K562 (cell line): ENCODE measurements around the gene FARSA. TPM values are rescaled to one million over a fixed set of nuclear protein-coding genes. Genes with fewer than 3 reads are reported as not detected.
A peak's percentile ranks its signal among the peaks of the same experiment; 100 is the strongest.

Experiments
- BCL6 ChIP-seq: fragments of 250-450 bp; sonication (Bioruptor Pico); IDR thresholded peaks from 2 replicates; pipeline ENCODE4 v1.4.0; 2020
- BHLHE40 ChIP-seq: IDR thresholded peaks from 2 replicates; pipeline ENCODE4 v1.6.1; 2011; ENCODE audit warnings: low read length, improper control_type of control experiment
- BRD4 ChIP-seq: fragments of 200-600 bp; sonication (generic); IDR thresholded peaks from 2 replicates; pipeline ENCODE4 v1.6.1; 2017; ENCODE audit warnings: inconsistent platforms
- CBX5 ChIP-seq: IDR thresholded peaks from 2 replicates; pipeline ENCODE4 v1.6.1; 2014; ENCODE audit warnings: low read depth, borderline replicate concordance
- E2F4 ChIP-seq: sonication (generic); formaldehyde crosslinking; IDR thresholded peaks from 2 replicates; pipeline ENCODE4 v1.8.0; 2022; ENCODE audit warnings: mild to moderate bottlenecking, low read depth, missing genetic modification reagents
- ETV1 ChIP-seq: fragments of 450-650 bp; conservative IDR thresholded peaks from 2 replicates; pipeline ENCODE4 v1.6.1; 2016; ENCODE audit warnings: missing genetic modification characterization, control low read depth, low read depth, missing compliant biosample characterization
- HDAC1 ChIP-seq, 2 experiments: fragments of 450-650 bp; IDR thresholded peaks; 2 replicates each; pipeline ENCODE4 v1.6.1; 2016 to 2017; ENCODE audit warnings: inconsistent platforms in 1 of 2, mild to moderate bottlenecking in 1 of 2, moderate library complexity in 1 of 2
- IRF2 ChIP-seq: sonication (generic); formaldehyde crosslinking; IDR thresholded peaks from 2 replicates; pipeline ENCODE4 v1.8.1; 2022; ENCODE audit warnings: mild to moderate bottlenecking, missing genetic modification reagents
- JUN ChIP-seq, 2 experiments: sonication (generic) in 1 of 2; formaldehyde crosslinking in 1 of 2; IDR thresholded peaks; 2 replicates each; pipeline versions ENCODE4 v1.6.1 to v1.8.0; 2012 to 2022; ENCODE audit warnings: borderline replicate concordance in 2 of 2, mild to moderate bottlenecking in 2 of 2, improper control_type of control experiment in 1 of 2, low read depth in 1 of 2, low read length in 1 of 2, missing genetic modification reagents in 1 of 2
- KDM1A ChIP-seq, 2 experiments: fragments of 450-650 bp; IDR thresholded peaks; 2 replicates each; pipeline ENCODE4 v1.6.1; 2016; ENCODE audit warnings: mild to moderate bottlenecking in 2 of 2
- NEUROD1 ChIP-seq: fragments of 150-350 bp; IDR thresholded peaks from 2 replicates; pipeline ENCODE4 v1.6.1; 2014; ENCODE audit warnings: borderline replicate concordance, low read length, low read depth; ENCODE audit not compliant: partially characterized antibody
- POLR3A ChIP-seq: IDR thresholded peaks from 2 replicates; pipeline ENCODE4 v1.6.1; 2011; ENCODE audit warnings: borderline replicate concordance, mild to moderate bottlenecking, moderate library complexity; ENCODE audit not compliant: insufficient read length, insufficient read depth; ENCODE audit errors: extremely low read depth
- POLR3G ChIP-seq: IDR thresholded peaks from 2 replicates; pipeline ENCODE4 v1.6.1; 2011; ENCODE audit not compliant: insufficient read length, insufficient replicate concordance; ENCODE audit errors: extremely low read depth
- PURB ChIP-seq: sonication (generic); formaldehyde crosslinking; IDR thresholded peaks from 2 replicates; pipeline ENCODE4 v1.9.0; 2021; ENCODE audit warnings: low read depth, mild to moderate bottlenecking, missing genetic modification reagents
- RBM25 ChIP-seq: fragments of 200-400 bp; formaldehyde crosslinking; IDR thresholded peaks from 2 replicates; pipeline ENCODE4 v1.6.1; 2018; ENCODE audit warnings: low read length, low read depth, moderate library complexity; ENCODE audit not compliant: severe bottlenecking
- SIN3B ChIP-seq: fragments of 450-650 bp; IDR thresholded peaks from 2 replicates; pipeline ENCODE4 v1.6.1; 2017; ENCODE audit warnings: low read depth, mild to moderate bottlenecking, moderate library complexity
- SIX5 ChIP-seq, 2 experiments: IDR thresholded peaks; 2 replicates each; pipeline ENCODE4 v1.6.1; 2011; ENCODE audit warnings: low read length in 2 of 2, borderline replicate concordance in 1 of 2, low read depth in 1 of 2, mild to moderate bottlenecking in 1 of 2, moderate library complexity in 1 of 2; ENCODE audit not compliant: insufficient read depth in 1 of 2
- SREBF1 ChIP-seq: fragments of 150-350 bp; IDR thresholded peaks from 2 replicates; pipeline ENCODE4 v1.6.1; 2014; ENCODE audit warnings: antibody characterized with exemption, low read depth, low read length, borderline replicate concordance
- TARDBP ChIP-seq: fragments of 450-650 bp; IDR thresholded peaks from 2 replicates; pipeline ENCODE4 v1.6.1; 2016
- XRCC5 ChIP-seq: fragments of 200-400 bp; formaldehyde crosslinking; IDR thresholded peaks from 2 replicates; pipeline ENCODE4 v1.6.1; 2017; ENCODE audit warnings: low read depth, mild to moderate bottlenecking, low read length
- ZBTB2 ChIP-seq: fragments of 450-650 bp; IDR thresholded peaks from 2 replicates; pipeline ENCODE4 v1.6.1; 2016; ENCODE audit warnings: antibody characterized with exemption
- ZFP30 ChIP-seq: fragments of 250-450 bp; sonication (Bioruptor Pico); IDR thresholded peaks from 2 replicates; pipeline ENCODE4 v1.8.0; 2022; ENCODE audit warnings: moderate library complexity, mild to moderate bottlenecking, inconsistent platforms, borderline replicate concordance
- ZNF3 ChIP-seq: fragments of 250-450 bp; sonication (Bioruptor Pico); IDR thresholded peaks from 2 replicates; pipeline ENCODE4 v1.5.0; 2021; ENCODE audit warnings: mild to moderate bottlenecking, moderate library complexity
- ZNF57 ChIP-seq: fragments of 450-650 bp; formaldehyde crosslinking; IDR thresholded peaks from 2 replicates; pipeline ENCODE4 v1.4.0; 2020; ENCODE audit warnings: mild to moderate bottlenecking, moderate library complexity
- ZNF589 ChIP-seq: fragments of 200-800 bp; sonication (Bioruptor generic); IDR thresholded peaks from 2 replicates; pipeline ENCODE4 v1.6.1; 2016; ENCODE audit warnings: low read depth, missing genetic modification characterization, missing compliant biosample characterization
- polyA plus RNA-seq, 8 experiments: library from polyadenylated mRNA; depleted of rRNA in 4 of 8; stranded (reverse) in 5 of 8; unstranded in 3 of 8; fragments of >200 nt; fragmentation: Nextera tagmentation in 2 of 8; fragmentation: Illumina TruSeq in 1 of 8; extraction: Ambion mirVana in 2 of 8; extraction: Trizol in 1 of 8; gene quantifications; 2 replicates each; pipeline versions ENCODE4 v1.2.1 to v1.2.3, GENCODE V29; 2011 to 2014; ENCODE audit warnings: inconsistent platforms in 1 of 8, missing spikeins in 1 of 8
- total RNA-seq, 7 experiments: library from RNA; depleted of rRNA in 6 of 7; stranded (reverse); fragments of >200 nt in 6 of 7; fragmentation: Illumina TruSeq in 2 of 7; extraction: Trizol in 2 of 7; gene quantifications; 2 replicates each; pipeline versions ENCODE4 v1.2.1 to v1.2.3, GENCODE V29; 2011 to 2021; ENCODE audit warnings: low replicate concordance in 1 of 7

The FARSA gene
- total and polyA plus RNA-seq, 9 of the 15 experiments (the other 6 are each of a cell fraction or from before 2014, with no cell fraction given), result 25.2 to 237 (median 89.6) TPM

- TF ChIP-seq E2F4 (CRISPR knock-in tag) (peak; percentile 22; the same call in 1 of the 2 replicates), POLR3A (no peak), ZBTB2 (no peak), SREBF1 (no peak), BRD4 (no peak), ZNF57 (CRISPR knock-in tag) (no peak), HDAC1 (IDR thresholded peaks at IDR 0.05) (peak in 1 of 2 experiments; percentile 91; a peak in 2 of 4 replicates), JUN (IDR thresholded peaks at IDR 0.05; ENCODE audit: borderline replicate concordance, low read depth, low read length) (peak; percentile 44; the same call in 1 of the 2 replicates), JUN (CRISPR knock-in tag; IDR thresholded peaks at IDR 0.05; ENCODE audit: borderline replicate concordance) (no peak), TARDBP (no peak), NEUROD1 (peak; percentile 30), ETV1 (tag) (peak; percentile 57), CBX5 (peak; percentile 69), ZNF3 (CRISPR knock-in tag) (no peak), IRF2 (CRISPR knock-in tag) (no peak), ZFP30 (CRISPR knock-in tag) (no peak), ZNF589 (0 out of 2 replicates have a peak, but pooled peaks have one; percentile 53), SIN3B (peak; percentile 79; the same call in 1 of the 2 replicates), SIX5 (IDR thresholded peaks at IDR 0.05; ENCODE audit: borderline replicate concordance in 1 of 2, insufficient read depth in 1 of 2, low read depth in 1 of 2, low read length in 2 of 2) (peak; percentile 84 to 87), BHLHE40 (peak; percentile 15), POLR3G (no peak), XRCC5 (no peak), PURB (CRISPR knock-in tag) (no peak), BCL6 (CRISPR knock-in tag) (no peak), RBM25 (no peak), KDM1A (IDR thresholded peaks at IDR 0.05) (no peak)
Observed at GRCh38 chr19:12933287-12934072, at the start of gene FARSA (continued).
